HG03066 (cell line): Measurements from ENCODE around the gene HOXA13.

Experiments used
- ATAC-seq: cut with Tn5 transposase; IDR thresholded peaks from one replicate; pipeline ENCODE4 v1.9.1; 2021; ENCODE audit warnings: low read depth; ENCODE audit not compliant: unreplicated experiment

The HOXA13 gene

DNA sequence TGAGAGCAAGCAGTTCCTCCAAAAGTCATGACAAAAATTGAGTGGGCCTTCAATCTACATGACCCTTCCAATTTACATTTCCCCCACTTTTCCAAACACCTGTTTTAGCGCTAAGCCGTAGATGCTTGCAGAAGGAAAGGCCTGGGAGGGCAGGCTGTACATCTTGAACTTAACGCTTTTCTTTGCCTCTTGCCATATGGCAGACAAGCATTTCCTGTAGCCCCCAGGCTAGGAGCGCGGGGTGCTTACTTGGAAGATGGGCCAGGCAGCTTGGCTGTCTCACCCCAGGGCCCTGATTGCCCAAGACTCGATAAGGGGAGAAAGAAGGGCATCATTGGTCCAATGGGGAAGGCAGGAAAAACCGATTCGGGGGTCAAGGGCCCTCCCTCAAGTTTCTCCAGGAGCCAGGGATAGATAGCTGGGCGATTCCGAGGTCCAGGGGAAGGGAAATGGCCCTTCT lies 27.5 kb downstream of the HOXA13 start:
- no peak for ATAC-seq

DNA sequence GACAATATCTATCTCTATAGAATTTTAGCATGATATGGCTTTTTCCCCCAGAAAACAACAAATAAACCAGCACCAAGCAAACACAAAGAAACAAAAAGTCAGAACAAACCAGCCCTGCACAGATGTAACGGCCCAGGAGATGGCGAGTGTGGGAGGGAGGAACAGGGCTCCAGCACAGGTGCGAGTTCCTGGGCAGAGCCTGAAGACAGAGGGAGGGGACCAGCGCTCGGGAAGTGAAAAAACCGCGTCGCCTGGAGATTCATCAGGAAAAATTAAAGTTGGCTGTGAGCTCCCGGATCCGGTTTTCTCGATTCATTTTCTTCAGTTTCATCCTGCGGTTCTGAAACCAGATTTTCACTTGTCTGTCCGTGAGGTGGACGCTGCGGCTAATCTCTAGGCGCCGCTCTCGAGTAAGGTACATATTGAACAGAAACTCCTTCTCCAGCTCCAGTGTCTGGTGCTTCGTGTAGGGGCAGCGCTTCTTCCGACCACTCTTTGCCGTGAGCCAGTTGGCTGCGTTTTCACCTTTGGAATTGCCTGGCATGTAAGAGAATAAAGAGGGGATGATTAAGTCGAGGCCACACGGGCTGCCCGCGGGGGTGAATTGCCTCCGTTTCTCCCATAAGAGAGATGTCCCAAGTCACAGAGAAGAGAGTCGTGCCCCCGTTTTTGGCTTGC lies 28.1 kb downstream of the HOXA13 start:
- ATAC-seq, result no peak

DNA sequence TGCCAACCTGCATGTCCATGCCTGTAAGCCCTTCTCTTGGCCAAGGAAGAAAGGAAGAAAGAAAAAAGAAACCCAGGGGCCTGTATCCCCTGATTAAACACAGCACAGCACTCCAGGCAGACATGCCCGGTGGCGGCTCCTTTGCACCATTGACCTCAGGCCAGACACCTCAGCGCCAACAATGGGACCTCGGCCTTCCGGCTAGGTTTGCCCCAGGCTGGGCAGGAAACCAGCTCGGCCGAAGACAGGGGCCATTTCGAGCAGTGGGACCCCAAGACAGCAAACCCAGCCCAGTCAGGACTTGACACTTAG lies 28.6 kb downstream of the HOXA13 start:
- ATAC-seq, result no peak

DNA sequence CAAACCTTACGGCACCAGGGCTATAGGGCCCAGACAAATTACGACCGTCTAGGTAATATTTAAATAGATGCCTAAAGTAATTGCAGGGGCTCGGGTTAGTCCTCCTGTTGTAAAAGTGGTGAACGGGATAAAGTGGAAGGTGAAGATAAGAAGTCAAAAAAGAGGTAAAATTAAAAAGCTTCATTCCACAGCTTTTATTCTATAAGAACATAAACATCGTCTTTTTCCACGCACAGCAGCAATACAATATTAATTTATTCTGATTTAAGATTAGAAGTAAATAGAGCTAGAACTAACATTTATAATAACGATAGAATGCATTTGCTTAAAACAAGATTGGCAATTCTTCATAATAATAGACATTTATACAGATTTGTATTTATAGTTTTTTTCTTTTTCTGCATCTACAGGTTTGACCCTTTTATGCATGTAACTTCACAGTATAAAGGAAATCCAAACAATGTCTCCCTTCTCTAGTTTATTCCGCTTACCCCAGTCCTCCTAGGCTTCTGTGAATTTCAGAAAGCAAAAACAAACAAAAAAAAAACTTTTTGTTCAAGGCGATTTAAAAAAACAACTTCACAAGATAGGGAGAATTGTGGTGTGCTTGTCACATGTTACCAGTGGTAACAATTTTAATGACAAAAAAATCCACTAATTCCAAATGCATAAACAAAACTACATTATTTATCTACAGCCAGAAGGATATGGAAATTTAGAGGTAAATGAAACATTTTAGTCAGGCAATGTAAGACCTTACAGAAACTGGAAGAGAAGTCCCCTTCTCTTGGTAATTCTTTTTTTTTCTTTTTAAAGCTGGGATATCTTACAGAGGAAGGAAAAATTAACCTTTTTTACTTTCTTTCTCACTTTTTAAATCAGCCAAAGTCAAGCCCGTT lies 29.2 kb downstream of the HOXA13 start:
- ATAC-seq, result no peak

DNA sequence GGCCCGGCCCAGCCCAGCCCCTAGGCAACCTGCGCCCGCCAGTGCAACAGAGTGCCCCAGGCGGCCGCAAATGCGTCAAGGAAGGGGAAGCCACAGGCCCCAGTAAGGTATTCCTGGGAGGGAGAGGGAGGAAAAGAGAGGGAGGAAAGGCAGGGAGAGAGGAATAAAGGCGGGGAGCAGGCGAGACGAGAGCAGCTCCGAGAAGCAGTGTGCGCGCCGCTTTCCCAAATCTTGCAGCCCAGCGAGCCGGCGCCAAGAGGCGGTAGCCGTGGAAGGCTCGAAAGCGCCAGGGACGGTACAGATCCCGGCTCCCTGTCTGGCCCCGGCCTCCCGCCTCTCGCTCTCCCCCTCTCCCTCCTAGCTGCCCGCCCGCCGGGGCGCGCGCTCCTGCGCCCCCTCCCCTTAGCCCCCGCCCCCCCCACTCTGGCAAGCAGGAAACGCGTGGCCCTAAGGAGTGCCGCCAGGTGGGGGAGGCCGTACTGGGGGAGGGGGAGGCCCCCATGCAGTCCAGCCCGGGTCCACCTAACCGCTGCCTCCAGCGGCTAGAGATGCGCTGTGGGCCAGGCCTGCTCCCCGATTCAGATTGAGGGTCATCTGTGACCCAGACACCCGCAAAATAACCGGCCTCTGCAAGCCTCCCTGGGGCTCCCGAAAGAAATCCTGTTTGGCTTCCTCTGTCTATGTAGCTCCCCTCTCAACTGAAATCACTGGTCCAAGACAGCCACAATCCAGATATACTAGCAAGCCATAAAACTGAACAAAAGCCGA lies 30.0 kb downstream of the HOXA13 start:
- ATAC-seq, result no peak

DNA sequence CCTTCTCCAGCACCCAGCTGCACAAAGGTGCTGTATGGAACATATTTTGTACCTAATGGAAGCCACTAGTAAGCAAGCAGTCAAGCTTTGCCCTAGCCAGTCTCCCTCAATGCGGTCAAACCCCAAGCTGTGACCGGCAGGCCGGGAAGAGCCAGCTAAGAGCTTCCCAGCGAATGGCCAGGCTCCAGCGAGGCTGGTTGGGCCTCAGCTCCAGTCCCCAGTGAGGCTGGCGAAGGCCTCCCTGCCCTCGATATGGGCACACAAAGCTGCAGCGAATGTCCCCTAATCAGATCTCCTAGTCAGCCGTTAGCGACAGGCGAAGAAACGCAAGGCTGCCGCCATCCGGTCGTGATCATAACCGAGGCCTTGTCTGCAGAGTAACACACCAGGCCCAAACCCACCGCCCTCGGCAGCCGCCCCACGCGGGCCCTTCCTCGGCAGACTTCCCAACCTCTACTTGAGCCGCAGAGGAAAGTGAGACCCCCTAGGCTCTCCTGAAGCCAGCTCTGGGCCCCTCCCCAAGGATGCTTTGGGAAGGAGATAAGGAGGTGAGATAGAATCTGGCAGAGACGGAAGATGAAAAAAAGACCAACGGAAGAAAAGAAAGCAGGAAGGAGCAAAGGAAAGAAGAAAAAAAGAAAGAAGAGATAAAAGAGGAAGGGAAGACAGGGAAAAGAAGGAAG lies 31.5 kb downstream of the HOXA13 start:
- no peak for ATAC-seq

DNA sequence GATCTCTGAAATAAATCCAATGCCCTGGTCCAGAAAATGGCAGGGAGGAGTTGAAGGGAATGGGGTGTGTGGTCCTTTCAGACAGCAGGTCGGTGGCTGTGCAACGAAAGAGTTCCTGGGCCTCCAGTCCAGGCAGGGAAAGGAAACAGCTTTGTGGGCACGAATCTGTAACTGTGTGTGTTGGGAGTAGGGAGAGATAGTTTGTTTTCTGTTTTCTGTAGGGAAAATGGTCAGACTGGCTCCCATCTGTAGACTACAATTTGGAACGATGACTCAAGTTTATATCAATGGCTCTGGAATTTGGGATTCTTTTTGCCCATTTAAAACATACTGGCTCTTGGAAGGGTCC lies 32.0 kb downstream of the HOXA13 start:
- no peak for ATAC-seq

DNA sequence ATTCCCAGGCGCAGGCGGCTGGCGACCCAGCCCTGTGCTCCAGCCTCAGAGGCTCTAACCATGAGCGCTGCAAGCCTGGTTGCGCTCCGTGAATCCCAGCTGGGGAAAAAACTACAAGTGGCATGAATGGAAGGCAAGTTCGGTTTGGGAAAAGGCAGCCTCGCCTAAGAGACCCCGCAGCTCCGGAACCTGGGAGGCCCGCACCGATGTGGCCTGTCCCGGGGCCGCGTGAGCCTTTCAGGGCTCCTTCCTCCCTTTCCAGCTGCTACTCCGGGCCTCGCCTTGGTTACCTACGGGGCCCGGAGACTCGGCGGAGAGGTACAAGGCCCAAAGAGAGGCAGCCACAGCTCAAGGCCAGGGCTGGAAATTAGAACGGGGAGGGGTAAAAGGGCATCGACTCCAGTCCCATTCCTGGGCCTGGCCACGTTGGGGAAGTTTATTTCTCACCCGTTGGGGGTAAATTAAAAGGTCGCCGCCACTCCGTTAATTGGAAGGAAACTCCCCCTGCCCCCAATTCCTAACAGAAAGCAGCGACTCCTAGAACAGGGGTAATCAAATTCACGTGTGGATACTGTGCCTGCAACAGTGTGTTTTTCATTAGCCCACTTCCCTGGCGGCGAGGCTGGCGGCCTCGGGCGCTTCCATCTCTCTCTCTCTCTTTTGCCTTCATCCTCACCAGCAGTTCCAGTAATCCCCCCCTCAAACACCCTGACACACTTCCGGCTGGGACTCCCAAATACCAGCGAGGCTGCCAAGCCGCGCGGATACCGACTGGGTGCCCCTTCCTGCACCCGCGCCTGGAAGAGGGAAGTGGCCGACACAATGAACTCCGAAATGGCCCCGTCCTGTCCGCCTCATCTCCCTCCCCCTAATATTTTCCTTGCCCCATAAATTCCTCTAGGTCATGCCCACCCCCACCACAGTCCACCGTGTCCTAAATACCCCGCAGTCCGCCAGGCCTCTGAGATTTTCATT lies 33.1 kb downstream of the HOXA13 start:
- ATAC-seq, result no peak

DNA sequence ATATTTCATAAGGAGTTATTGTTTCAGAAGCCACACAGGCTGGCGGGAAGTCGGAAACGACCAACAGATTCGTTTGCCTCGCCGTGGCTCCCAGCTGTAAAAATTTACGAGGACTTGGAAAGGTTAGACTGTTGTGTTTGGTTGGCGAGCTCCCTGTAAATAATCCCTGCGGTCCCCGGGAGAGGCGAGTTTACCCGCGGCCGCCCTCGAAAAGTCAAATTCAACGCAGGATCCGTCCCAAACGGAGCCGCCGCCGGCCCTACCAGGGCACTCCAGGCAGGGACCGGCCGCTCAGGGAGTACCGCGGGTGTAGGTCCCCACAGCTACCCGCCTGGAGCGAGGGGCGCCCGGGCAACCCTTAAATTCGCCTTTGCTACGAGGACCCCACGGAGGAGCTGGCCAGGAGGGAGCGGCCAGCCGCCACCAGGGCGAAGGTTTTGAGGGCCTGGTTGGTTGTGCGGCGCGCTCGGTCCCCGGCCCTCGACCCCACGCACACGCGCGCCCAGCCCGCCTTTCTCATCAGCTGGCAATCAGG lies 33.8 kb downstream of the HOXA13 start:
- no peak for ATAC-seq

DNA sequence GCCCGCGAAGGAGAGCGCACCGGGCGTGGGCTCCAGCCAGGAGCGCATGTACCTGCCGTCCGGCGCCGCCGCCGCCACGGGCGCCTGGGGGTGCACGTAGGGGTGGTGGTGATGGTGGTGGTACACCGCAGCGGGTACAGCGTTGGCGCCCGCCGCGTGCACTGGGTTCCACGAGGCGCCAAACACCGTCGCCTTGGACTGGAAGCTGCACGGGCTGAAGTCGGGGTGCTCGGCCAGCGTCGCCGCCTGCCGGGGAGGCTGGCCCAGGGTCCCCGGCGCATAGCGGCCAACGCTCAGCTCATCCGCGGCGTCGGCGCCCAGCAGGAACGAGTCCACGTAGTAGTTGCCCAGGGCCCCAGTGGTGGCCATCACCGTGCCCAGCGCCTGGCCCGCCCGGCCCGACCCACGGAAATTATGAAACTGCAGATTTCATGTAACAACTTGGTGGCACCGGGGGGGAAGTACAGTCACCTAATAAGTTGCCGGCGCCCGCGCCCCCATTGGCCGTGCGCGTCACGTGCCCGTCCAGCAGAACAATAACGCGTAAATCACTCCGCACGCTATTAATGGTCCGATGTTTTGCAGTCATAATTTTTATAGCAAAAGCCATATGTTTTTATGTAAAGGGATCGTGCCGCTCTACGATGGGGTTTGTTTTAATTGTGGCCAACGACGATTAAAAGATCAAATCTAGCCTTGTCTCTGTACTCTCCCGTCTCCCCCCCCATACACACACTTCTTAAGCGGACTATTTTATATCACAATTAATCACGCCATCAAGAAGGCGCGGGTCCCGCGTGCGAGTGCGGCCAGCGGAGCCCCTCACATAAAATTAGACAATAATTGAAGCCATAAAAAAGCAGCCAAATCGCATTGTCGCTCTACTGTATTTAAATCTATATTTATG lies 34.5 kb downstream of the HOXA13 start, which contains the start of gene HOXA9:
Gene HOXA9, minus strand, starts transcription at position 449 of the 907 bp plus-strand sequence. Its CDS starts 80 bp downstream, at position 369.
- no peak for ATAC-seq

DNA sequence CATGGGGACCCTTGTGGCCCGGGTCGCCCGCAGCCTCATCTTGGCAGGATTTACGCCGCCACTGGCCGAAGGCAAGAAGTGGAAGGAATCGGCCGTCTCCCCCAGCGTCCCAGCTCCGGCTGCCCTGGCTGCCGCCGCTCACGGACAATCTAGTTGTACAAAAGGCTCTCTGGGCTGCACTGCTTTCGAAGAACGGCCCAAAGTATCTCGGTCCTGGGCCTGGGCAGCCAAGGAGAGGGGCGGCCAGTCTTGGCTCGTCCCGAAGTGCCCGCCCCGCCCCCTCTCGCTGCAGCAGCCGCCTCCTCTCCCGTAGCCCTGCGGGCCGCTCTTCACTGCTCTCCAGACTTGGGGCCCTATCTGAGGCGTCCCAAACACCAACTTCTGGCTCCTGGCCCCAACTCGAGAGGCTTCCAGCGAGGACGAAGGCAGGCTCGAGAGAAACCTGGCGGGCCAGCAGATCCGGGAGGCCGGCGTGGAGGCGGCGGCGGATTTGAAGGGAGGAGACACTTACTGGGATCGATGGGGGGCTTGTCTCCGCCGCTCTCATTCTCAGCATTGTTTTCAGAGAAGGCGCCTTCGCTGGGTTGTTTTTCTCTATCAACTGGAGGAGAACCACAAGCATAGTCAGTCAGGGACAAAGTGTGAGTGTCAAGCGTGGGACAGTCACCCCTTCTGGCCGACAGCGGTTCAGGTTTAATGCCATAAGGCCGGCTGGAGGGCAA lies 35.4 kb downstream of the HOXA13 start:
- ATAC-seq, result no peak

DNA sequence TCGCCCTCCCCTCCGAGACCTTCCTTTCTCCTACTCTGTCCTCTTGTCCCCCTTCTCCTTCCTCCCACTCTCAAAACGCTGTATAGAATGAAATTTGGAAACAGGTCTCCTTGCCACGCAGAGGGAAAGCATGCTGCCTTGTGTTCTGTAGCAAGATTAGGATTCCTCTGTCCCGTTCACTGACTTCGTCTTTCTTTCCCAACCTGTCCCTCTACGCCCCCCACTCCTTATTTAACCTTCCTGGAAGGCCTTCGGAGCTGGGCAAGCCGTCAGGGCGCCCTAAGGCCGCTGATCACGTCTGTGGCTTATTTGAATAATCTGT lies 35.9 kb downstream of the HOXA13 start:
- ATAC-seq, result no peak

DNA sequence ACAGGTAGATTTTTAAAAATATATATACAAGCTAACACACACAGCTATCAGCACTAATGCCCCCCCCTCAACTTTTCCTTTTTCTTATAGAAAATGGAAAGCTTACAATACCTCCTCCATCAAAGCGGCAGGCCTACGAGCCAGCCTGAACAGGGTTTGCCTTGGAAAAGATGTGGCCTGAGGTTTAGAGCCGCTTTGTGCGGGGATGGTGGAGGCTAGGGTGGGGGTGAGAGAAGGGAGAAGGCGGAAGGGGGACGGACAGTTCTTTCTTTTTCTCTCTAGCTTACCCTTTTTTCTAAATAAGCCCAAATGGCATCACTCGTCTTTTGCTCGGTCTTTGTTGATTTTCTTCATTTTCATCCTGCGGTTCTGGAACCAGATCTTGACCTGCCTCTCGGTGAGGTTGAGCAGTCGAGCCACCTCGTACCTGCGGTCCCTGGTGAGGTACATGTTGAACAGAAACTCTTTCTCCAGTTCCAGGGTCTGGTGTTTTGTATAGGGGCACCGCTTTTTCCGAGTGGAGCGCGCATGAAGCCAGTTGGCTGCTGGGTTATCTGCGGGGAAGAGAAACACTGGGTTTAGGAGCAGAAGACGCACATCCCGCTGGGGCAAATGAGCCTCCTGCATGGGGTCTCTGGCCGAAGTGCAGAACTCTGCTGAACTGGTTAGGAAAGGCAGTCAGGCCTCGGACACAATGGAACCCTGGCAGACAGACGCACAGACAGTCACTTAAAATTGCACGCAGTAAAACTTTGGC lies 36.4 kb downstream of the HOXA13 start:
- ATAC-seq, result no peak

DNA sequence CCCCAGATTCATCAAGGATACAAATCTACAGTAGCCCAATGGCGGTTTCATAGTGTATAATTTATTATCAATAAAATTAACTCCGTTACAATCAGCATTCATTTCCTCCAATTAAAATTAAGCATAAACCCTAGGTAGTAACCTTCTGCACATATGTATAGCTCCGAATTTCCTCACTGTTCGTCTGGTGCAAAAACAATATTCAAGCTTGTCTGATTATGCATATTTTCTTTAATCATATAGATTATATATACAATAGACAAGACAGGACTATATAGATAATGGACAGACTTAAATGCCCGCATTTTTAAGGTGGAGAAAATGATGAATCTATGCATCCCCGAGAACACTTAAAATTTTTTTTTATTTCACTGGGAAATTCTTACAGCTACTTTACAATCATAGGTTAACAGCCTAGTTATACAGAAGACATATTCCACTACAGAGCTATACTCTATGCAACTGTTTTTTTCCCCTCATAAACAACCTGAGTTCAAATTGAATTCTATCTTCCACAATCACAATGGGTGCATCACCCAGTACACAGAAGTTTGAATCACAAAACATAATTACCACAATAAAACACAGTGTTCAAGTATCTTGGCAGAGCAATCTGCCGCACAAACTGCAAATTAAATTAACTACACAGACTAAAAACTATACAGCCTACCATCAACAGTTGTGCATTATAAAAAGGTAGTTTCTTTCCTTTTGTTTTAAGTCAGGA lies 37.2 kb downstream of the HOXA13 start:
- no peak for ATAC-seq

DNA sequence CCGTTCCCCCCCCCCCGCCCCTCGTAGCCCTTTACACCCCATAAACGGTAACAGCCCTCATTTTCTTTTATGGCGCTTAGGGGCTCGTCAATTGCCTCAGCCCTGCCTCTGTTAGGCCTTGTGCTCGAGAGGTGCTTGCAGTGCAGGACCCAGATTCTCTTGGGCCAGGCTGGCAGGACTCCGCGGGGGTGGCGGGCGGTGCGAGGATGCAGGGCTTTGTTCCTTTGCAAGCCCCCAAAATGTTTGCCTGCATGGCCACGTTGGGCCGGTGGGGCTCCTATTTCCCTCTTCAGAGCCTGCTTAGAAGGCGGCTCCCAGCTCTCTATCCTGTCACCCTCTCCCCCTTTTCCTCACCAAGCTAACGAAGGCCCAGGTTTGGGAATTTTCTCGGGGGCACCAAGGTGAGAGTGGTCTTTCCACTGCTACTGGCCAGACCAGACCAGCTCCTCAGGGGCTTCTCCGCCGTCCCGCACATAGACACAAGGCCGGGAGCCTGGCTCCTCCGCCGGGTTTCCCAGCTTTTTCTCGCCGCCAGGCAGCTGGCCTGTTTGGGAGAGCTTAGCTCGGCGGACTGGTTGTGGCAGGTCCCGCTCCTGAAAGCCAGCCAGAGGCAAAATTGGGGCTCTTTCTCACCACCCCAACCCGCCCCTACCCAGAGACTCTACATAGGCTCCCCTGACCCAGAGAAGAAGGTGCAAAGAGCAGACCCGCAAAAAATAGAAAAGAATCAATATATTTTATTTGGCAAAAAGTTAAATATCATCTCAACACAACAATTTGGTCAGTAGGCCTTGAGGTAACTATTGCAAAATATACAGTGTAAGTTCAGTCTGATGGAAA lies 38.0 kb downstream of the HOXA13 start:
- ATAC-seq, result no peak
